ENCODE measurements around the gene ALDH9A1. TPM values are rescaled to one million over a fixed set of nuclear protein-coding genes. Genes with fewer than 3 reads are reported as not detected.

Gene ALDH9A1
- total and polyA plus RNA-seq, 7 experiments from 2014 or later: 25.0 to 88.4 (median 41.6) TPM

- Histone ChIP-seq H3K9me3 (ENCODE audit: control insufficient read depth in 2 of 3, low read length in 3 of 3) (no peaks in the 10 kb centered on the region), H3K4me1 (ENCODE audit: control insufficient read depth in 2 of 2, insufficient read depth in 2 of 2, low read length in 2 of 2) (peaks cover 12 to 18% of the 10 kb centered on the region in 2 donors), H3K27ac (ENCODE audit: low read depth, low read length) (no peak overlapping the region), H3K27me3 (ENCODE audit: control insufficient read depth in 2 of 2, insufficient read depth in 2 of 2, low read length in 2 of 2) (no peaks in the 10 kb centered on the region), H3K36me3 (ENCODE audit: control insufficient read depth in 2 of 3, insufficient read depth in 3 of 3, low read length in 3 of 3) (no peaks in the 10 kb centered on the region), H3K4me3 (ENCODE audit: low read length) (no peak overlapping the region)
- H3K27ac Mint-ChIP-seq: peak overlapping the region in 1 of 9 donors; percentile 8
- H3K9me3 Mint-ChIP-seq: no peaks in the 10 kb centered on the region
- POLR2A ChIA-PET: no interaction called here
- CTCF ChIA-PET: no interaction called here
- no peak for ATAC-seq
- H3K4me3 Mint-ChIP-seq: no peak overlapping the region
- no peak for DNase-seq
- peaks cover 0 to 32% (median 5%) of the 10 kb centered on the region in 5 donors for H3K36me3 Mint-ChIP-seq
- H3K27me3 Mint-ChIP-seq: peaks cover 0 to 3% (median 0%) of the 10 kb centered on the region in 5 donors
- peaks cover 14 to 42% (median 19%) of the 10 kb centered on the region in 7 donors for H3K4me1 Mint-ChIP-seq
- intact Hi-C loops (cut with micrococcal nuclease): no loop called here
Measured at GRCh38 chr1:165635823-165636222, 62.5 kb downstream of the ALDH9A1 start.

GRCh38 chr1:165635329-165635728 lies 63.0 kb downstream of the ALDH9A1 start:
- intact Hi-C loops (cut with micrococcal nuclease): no loop called here
- H3K4me1 Mint-ChIP-seq: peaks cover 14 to 38% (median 17%) of the 10 kb centered on the region in 7 donors
- ChIA-PET POLR2A (no interaction called here), CTCF (interaction anchor here (0.7 kb wide), 1 partner anchor 289 kb away, joined by 3 read pairs; no protein-coding TSS in a partner anchor)
- no peak overlapping the region for H3K4me3 Mint-ChIP-seq
- Histone ChIP-seq H3K27me3 (ENCODE audit: control insufficient read depth in 2 of 2, insufficient read depth in 2 of 2, low read length in 2 of 2) (no peaks in the 10 kb centered on the region), H3K27ac (ENCODE audit: low read depth, low read length) (no peak overlapping the region), H3K9me3 (ENCODE audit: control insufficient read depth in 2 of 3, low read length in 3 of 3) (no peaks in the 10 kb centered on the region), H3K4me3 (ENCODE audit: low read length) (no peak overlapping the region), H3K4me1 (ENCODE audit: control insufficient read depth in 2 of 2, insufficient read depth in 2 of 2, low read length in 2 of 2) (peaks cover 12 to 18% of the 10 kb centered on the region in 2 donors), H3K36me3 (ENCODE audit: control insufficient read depth in 2 of 3, insufficient read depth in 3 of 3, low read length in 3 of 3) (no peaks in the 10 kb centered on the region)
- H3K27ac Mint-ChIP-seq: no peak overlapping the region
- no peak for DNase-seq
- H3K36me3 Mint-ChIP-seq: peaks cover 0 to 32% (median 5%) of the 10 kb centered on the region in 5 donors
- H3K27me3 Mint-ChIP-seq: peaks cover 0 to 3% (median 0%) of the 10 kb centered on the region in 5 donors
- no peak for ATAC-seq
- H3K9me3 Mint-ChIP-seq: no peaks in the 10 kb centered on the region

GRCh38 chr1:165634154-165634921 lies 64.0 kb downstream of the ALDH9A1 start:
- peaks cover 0 to 26% (median 5%) of the 10 kb centered on the region in 5 donors for H3K36me3 Mint-ChIP-seq
- H3K27me3 Mint-ChIP-seq: peaks cover 0 to 5% (median 0%) of the 10 kb centered on the region in 5 donors
- ChIA-PET CTCF (interaction anchor here (0.7 kb wide), 1 partner anchor 290 kb away, joined by 3 read pairs; no protein-coding TSS in a partner anchor), POLR2A (no interaction called here)
- Histone ChIP-seq H3K4me1 (ENCODE audit: control insufficient read depth in 2 of 2, insufficient read depth in 2 of 2, low read length in 2 of 2) (peaks cover 16 to 18% of the 10 kb centered on the region in 2 donors), H3K4me3 (ENCODE audit: low read length) (no peak overlapping the region), H3K36me3 (ENCODE audit: control insufficient read depth in 2 of 3, insufficient read depth in 3 of 3, low read length in 3 of 3) (no peaks in the 10 kb centered on the region), H3K27ac (ENCODE audit: low read depth, low read length) (no peak overlapping the region), H3K27me3 (ENCODE audit: control insufficient read depth in 2 of 2, insufficient read depth in 2 of 2, low read length in 2 of 2) (no peaks in the 10 kb centered on the region), H3K9me3 (ENCODE audit: control insufficient read depth in 2 of 3, low read length in 3 of 3) (no peaks in the 10 kb centered on the region)
- no peaks in the 10 kb centered on the region for H3K9me3 Mint-ChIP-seq
- ATAC-seq (no peak), DNase-seq (no peak)
- peak overlapping the region in 5 of 10 donors; percentile 3 to 42 (median 25) for H3K4me3 Mint-ChIP-seq
- intact Hi-C loops (cut with micrococcal nuclease): loop anchor here in 1 of 2 donors (5.0 kb wide), 2 partner anchors 48 to 1203 kb away; partner anchors contain the start of gene POGK
- H3K27ac Mint-ChIP-seq: no peak overlapping the region
- H3K4me1 Mint-ChIP-seq: peaks cover 14 to 36% (median 17%) of the 10 kb centered on the region in 7 donors

- Histone ChIP-seq H3K27me3 (ENCODE audit: control insufficient read depth in 2 of 2, insufficient read depth in 2 of 2, low read length in 2 of 2) (no peaks in the 10 kb centered on the region), H3K36me3 (ENCODE audit: control insufficient read depth in 2 of 3, insufficient read depth in 3 of 3, low read length in 3 of 3) (no peaks in the 10 kb centered on the region), H3K4me1 (ENCODE audit: control insufficient read depth in 2 of 2, insufficient read depth in 2 of 2, low read length in 2 of 2) (peaks cover 16 to 18% of the 10 kb centered on the region in 2 donors), H3K9me3 (ENCODE audit: control insufficient read depth in 2 of 3, low read length in 3 of 3) (no peaks in the 10 kb centered on the region), H3K27ac (ENCODE audit: low read depth, low read length) (no peak overlapping the region), H3K4me3 (ENCODE audit: low read length) (no peak overlapping the region)
- peaks cover 14 to 39% (median 20%) of the 10 kb centered on the region in 7 donors for H3K4me1 Mint-ChIP-seq
- H3K27ac Mint-ChIP-seq: no peak overlapping the region
- no peak for DNase-seq
- H3K27me3 Mint-ChIP-seq: peaks cover 0 to 11% (median 0%) of the 10 kb centered on the region in 5 donors
- CTCF ChIA-PET: interaction anchor here (0.6 kb wide), 1 partner anchor 176 kb away, joined by 3 read pairs; no protein-coding TSS in a partner anchor
- no peaks in the 10 kb centered on the region for H3K9me3 Mint-ChIP-seq
- intact Hi-C loops (cut with micrococcal nuclease): loop anchor here in 1 of 2 donors (5.0 kb wide), 2 partner anchors 49 to 1204 kb away; partner anchors contain the start of gene POGK
- H3K4me3 Mint-ChIP-seq: peak overlapping the region in 2 of 10 donors; percentile 19 to 25
- ATAC-seq: no peak
- POLR2A ChIA-PET: no interaction called here
- peaks cover 0 to 22% (median 5%) of the 10 kb centered on the region in 5 donors for H3K36me3 Mint-ChIP-seq
Measured at GRCh38 chr1:165633614-165634013, 64.7 kb downstream of the ALDH9A1 start.

- H3K27ac ChIP-seq (ENCODE audit: low read depth, low read length): no peak overlapping the region
- no peaks in the 10 kb centered on the region for H3K27me3 ChIP-seq (ENCODE audit: control insufficient read depth in 2 of 2, insufficient read depth in 2 of 2, low read length in 2 of 2)
- Mint-ChIP-seq H3K27me3 (peaks cover 0 to 12% (median 0%) of the 10 kb centered on the region in 5 donors), H3K27ac (no peak overlapping the region), H3K9me3 (no peaks in the 10 kb centered on the region), H3K36me3 (peaks cover 0 to 16% (median 5%) of the 10 kb centered on the region in 5 donors), H3K4me3 (peak overlapping the region in 3 of 10 donors; percentile 4 to 55 (median 43)), H3K4me1 (peaks cover 14 to 39% (median 20%) of the 10 kb centered on the region in 7 donors)
- no peaks in the 10 kb centered on the region for H3K36me3 ChIP-seq (ENCODE audit: control insufficient read depth in 2 of 3, insufficient read depth in 3 of 3, low read length in 3 of 3)
- DNase-seq (no peak), ATAC-seq (no peak)
- peaks cover 16 to 18% of the 10 kb centered on the region in 2 donors for H3K4me1 ChIP-seq (ENCODE audit: control insufficient read depth in 2 of 2, insufficient read depth in 2 of 2, low read length in 2 of 2)
- H3K4me3 ChIP-seq (ENCODE audit: low read length): peak overlapping the region; percentile 91
- intact Hi-C loops (cut with micrococcal nuclease): loop anchor here in 1 of 2 donors (5.0 kb wide), 2 partner anchors 50 to 1205 kb away; partner anchors contain the start of gene POGK
- POLR2A ChIA-PET: interaction anchor here (0.7 to 2.7 kb wide), 3 partner anchors 31 to 136 kb away, joined by 4 to 8 read pairs (median 4); partner anchors contain the start of gene TMCO1
- no peaks in the 10 kb centered on the region for H3K9me3 ChIP-seq (ENCODE audit: control insufficient read depth in 2 of 3, low read length in 3 of 3)
- CTCF ChIA-PET: interaction anchor here (0.7 kb wide), 1 partner anchor 1587 kb away, joined by 3 read pairs; no protein-coding TSS in a partner anchor
Measured at GRCh38 chr1:165632491-165632890, 65.9 kb downstream of the ALDH9A1 start.

GRCh38 chr1:165632152-165632469 lies 66.3 kb downstream of the ALDH9A1 start:
- Histone ChIP-seq H3K36me3 (ENCODE audit: control insufficient read depth in 2 of 3, insufficient read depth in 3 of 3, low read length in 3 of 3) (no peaks in the 10 kb centered on the region), H3K27me3 (ENCODE audit: control insufficient read depth in 2 of 2, insufficient read depth in 2 of 2, low read length in 2 of 2) (no peaks in the 10 kb centered on the region), H3K9me3 (ENCODE audit: control insufficient read depth in 2 of 3, low read length in 3 of 3) (no peaks in the 10 kb centered on the region), H3K27ac (ENCODE audit: low read depth, low read length) (no peak overlapping the region), H3K4me3 (ENCODE audit: low read length) (peak overlapping the region; percentile 91), H3K4me1 (ENCODE audit: control insufficient read depth in 2 of 2, insufficient read depth in 2 of 2, low read length in 2 of 2) (peaks cover 16 to 18% of the 10 kb centered on the region in 2 donors)
- H3K9me3 Mint-ChIP-seq: no peaks in the 10 kb centered on the region
- ATAC-seq: no peak
- H3K4me1 Mint-ChIP-seq: peaks cover 11 to 35% (median 20%) of the 10 kb centered on the region in 7 donors
- ChIA-PET POLR2A (interaction anchor here (0.7 to 2.7 kb wide), 4 partner anchors 31 to 137 kb away, joined by 4 to 13 read pairs (median 6); partner anchors contain the start of genes ALDH9A1 and TMCO1), CTCF (interaction anchor here (0.7 kb wide), 1 partner anchor 1588 kb away, joined by 3 read pairs; no protein-coding TSS in a partner anchor)
- peaks cover 0 to 13% (median 5%) of the 10 kb centered on the region in 5 donors for H3K36me3 Mint-ChIP-seq
- peak in 1 of 9 donors; percentile 0 for DNase-seq
- H3K4me3 Mint-ChIP-seq: no peak overlapping the region
- H3K27me3 Mint-ChIP-seq: peaks cover 0 to 15% (median 0%) of the 10 kb centered on the region in 5 donors
- intact Hi-C loops (cut with micrococcal nuclease): loop anchor here in 1 of 2 donors (5.0 kb wide), 2 partner anchors 50 to 1205 kb away; partner anchors contain the start of gene POGK
- no peak overlapping the region for H3K27ac Mint-ChIP-seq
